ENCODE data around the gene RASIP1.

- TF ChIP-seq CTCF (IDR thresholded peaks at IDR 0.05) (peak; percentile 94), ZFX (IDR thresholded peaks at IDR 0.05; ENCODE audit: borderline replicate concordance) (no peak)
These were observed 65.2 kb downstream of the RASIP1 start for GRCh38 chr19:48674921-48675824.

Data from 22Rv1 (cell line).